Measurements from ENCODE around the gene STS. TPM values are rescaled to one million over a fixed set of nuclear protein-coding genes. Genes with fewer than 3 reads are reported as not detected.

Gene STS
- total and polyA plus RNA-seq, 2 of the 8 experiments (the other 6 are each of a cell fraction or from before 2014, with no cell fraction given): 0.67 to 1.5 TPM

DNA sequence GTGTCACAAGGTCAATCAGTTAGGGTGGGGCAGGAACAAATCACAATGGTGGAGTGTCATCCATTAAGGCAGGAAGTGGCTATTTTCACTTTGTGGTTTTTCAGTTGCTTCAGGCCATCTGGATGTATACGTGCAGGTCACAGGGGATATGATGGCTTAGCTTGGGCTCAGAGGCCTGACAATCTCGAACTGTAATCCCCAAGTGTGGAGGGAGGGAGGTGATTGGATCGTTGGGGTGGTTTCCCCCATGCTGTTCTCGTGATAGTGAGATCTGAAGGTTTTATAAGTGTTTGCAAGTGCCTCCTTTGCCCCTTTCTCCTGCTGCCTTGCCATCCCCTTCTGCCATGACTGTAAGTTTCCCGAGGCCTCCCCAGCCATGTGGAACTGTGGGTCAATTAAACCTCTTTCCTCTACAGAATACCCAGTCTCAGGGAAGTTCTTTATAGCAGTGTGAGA lies 36.7 kb upstream of the STS start:
- H4K20me1 ChIP-seq (replicated peaks in 1 of 2; ENCODE audit: control insufficient read depth in 1 of 2, insufficient read depth in 2 of 2, low read length in 2 of 2): no peaks in the 10 kb centered on the region
- H2BK15ac ChIP-seq (ENCODE audit: low read length): no peak overlapping the region
- ChIA-PET POLR2A (ENCODE audit: partially characterized antibody) (no interaction called here), CTCF (ENCODE audit: partially characterized antibody) (no interaction called here)
- H2BK120ac ChIP-seq (replicated peaks; ENCODE audit: low read depth, low read length): no peak overlapping the region
- no peak overlapping the region for H3K27ac ChIP-seq (ENCODE audit: low read depth, low read length)
- H2BK5ac ChIP-seq (ENCODE audit: low read depth, low read length): no peak overlapping the region
- H4K5ac ChIP-seq (ENCODE audit: insufficient read length, low read depth, low read length): no peak overlapping the region
- H3K4ac ChIP-seq (replicated peaks; ENCODE audit: insufficient read length, low read depth, low read length): no peak overlapping the region
- H3K27me3 ChIP-seq (replicated peaks in 1 of 4; ENCODE audit: control insufficient read depth in 3 of 4, extremely low read depth in 1 of 4, insufficient read depth in 3 of 4, low read length in 3 of 4): no peaks in the 10 kb centered on the region
- no peak overlapping the region for H3K18ac ChIP-seq (ENCODE audit: extremely low read depth, low read length)
- WGBS, 2 experiments (ENCODE audit: extremely low coverage in 1 of 2, insufficient coverage in 1 of 2, insufficient read length in 1 of 2, insufficient replicate concordance in 2 of 2, low coverage in 1 of 2, low lambda C conversion rate in 2 of 2, missing lambda C conversion rate in 1 of 2): 85% methylated on average over 3 of the region's 5 CpGs; no CpG with 5 or more reads in 1 of the 2 experiments
- no peak overlapping the region for H4K91ac ChIP-seq (replicated peaks; ENCODE audit: insufficient read length, low read length)
- H4K8ac ChIP-seq (ENCODE audit: extremely low read depth, insufficient read depth, low read length): no peak overlapping the region
- no peaks in the 10 kb centered on the region for H3K79me1 ChIP-seq (ENCODE audit: low read depth, low read length)
- H3K4me1 ChIP-seq (replicated peaks in 1 of 4; ENCODE audit: control insufficient read depth in 3 of 4, insufficient read depth in 4 of 4, low read length in 3 of 4): peaks cover 0 to 3% (median 0%) of the 10 kb centered on the region in 4 experiments; a peak in 1 of 7 replicates
- H3K23me2 ChIP-seq (ENCODE audit: low read depth, low read length): no peaks in the 10 kb centered on the region
- no peaks in the 10 kb centered on the region for H3K36me3 ChIP-seq (ENCODE audit: control insufficient read depth in 2 of 4, insufficient read depth in 4 of 4, low read length in 3 of 4)
- no peak overlapping the region for H3K4me3 ChIP-seq (ENCODE audit: extremely low read depth in 1 of 4, insufficient read depth in 2 of 4, low read depth in 3 of 4, low read length in 4 of 4)
- H3K14ac ChIP-seq (ENCODE audit: insufficient read length): no peak overlapping the region
- no peaks in the 10 kb centered on the region for H3K79me2 ChIP-seq (ENCODE audit: control insufficient read depth in 1 of 2, insufficient read depth in 2 of 2, low read length in 2 of 2)
- no peak overlapping the region for H3K4me2 ChIP-seq (ENCODE audit: insufficient read depth in 1 of 2, low read depth in 2 of 2, low read length in 2 of 2)
- H3K56ac ChIP-seq (replicated peaks; ENCODE audit: insufficient read length, low read depth, low read length): no peak overlapping the region
- H2BK20ac ChIP-seq (ENCODE audit: low read length): no peak overlapping the region
- H3K23ac ChIP-seq (ENCODE audit: insufficient read length): no peak overlapping the region
- H2AK5ac ChIP-seq (ENCODE audit: low read depth, low read length): no peak overlapping the region
- no peak overlapping the region for H2AFZ ChIP-seq (ENCODE audit: low read length)
- no peak overlapping the region for H3K9ac ChIP-seq (replicated peaks in 1 of 4; ENCODE audit: extremely low read depth in 1 of 4, low read depth in 3 of 4, low read length in 3 of 4)
- no peak overlapping the region for H2BK12ac ChIP-seq (ENCODE audit: low read depth, low read length)
- DNase-seq (ENCODE audit: low read depth in 1 of 2, low spot score in 2 of 2): no peak
- H3K9me3 ChIP-seq (ENCODE audit: insufficient read depth in 2 of 2, low read depth in 1 of 2, low read length in 1 of 2): no peaks in the 10 kb centered on the region
- FAIRE-seq: peak; percentile 48
- no peak for TF ChIP-seq CTBP2 (IDR thresholded peaks at IDR 0.05; ENCODE audit: borderline replicate concordance, insufficient read depth, insufficient read length, low read length)
- no peak for TF ChIP-seq JUND (IDR thresholded peaks at IDR 0.05; ENCODE audit: low read length)
- TF ChIP-seq HDAC2 (IDR thresholded peaks at IDR 0.05; ENCODE audit: borderline replicate concordance in 1 of 2, low read depth in 2 of 2, low read length in 2 of 2): no peak
- TF ChIP-seq TCF12 (IDR thresholded peaks at IDR 0.05; ENCODE audit: low read depth, low read length): no peak
- no peak for TF ChIP-seq YY1 (IDR thresholded peaks at IDR 0.05; ENCODE audit: low read depth, low read length)
- no peak for TF ChIP-seq GTF2F1 (IDR thresholded peaks at IDR 0.05; ENCODE audit: borderline replicate concordance, low read depth, low read length)
- no peak for TF ChIP-seq TAF1 (IDR thresholded peaks at IDR 0.05; ENCODE audit: low read depth, low read length)
- TF ChIP-seq SUZ12 (IDR thresholded peaks at IDR 0.05; ENCODE audit: low read length): no peak
- TF ChIP-seq POU5F1 (IDR thresholded peaks at IDR 0.05; ENCODE audit: low read depth, low read length): no peak
- no peak for TF ChIP-seq BRCA1 (IDR thresholded peaks at IDR 0.05; ENCODE audit: low read depth, low read length)
- no peak for TF ChIP-seq FOSL1 (IDR thresholded peaks at IDR 0.05; ENCODE audit: insufficient read depth, low read depth, low read length)
- TF ChIP-seq, protein P1, sequence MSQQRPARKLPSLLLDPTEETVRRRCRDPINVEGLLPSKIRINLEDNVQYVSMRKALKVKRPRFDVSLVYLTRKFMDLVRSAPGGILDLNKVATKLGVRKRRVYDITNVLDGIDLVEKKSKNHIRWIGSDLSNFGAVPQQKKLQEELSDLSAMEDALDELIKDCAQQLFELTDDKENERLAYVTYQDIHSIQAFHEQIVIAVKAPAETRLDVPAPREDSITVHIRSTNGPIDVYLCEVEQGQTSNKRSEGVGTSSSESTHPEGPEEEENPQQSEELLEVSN (IDR thresholded peaks at IDR 0.05): no peak
- no peak for TF ChIP-seq NANOG (IDR thresholded peaks at IDR 0.05; ENCODE audit: insufficient read depth, low read depth, low read length, poor library complexity, severe bottlenecking)
- TF ChIP-seq ZNF274 (IDR thresholded peaks at IDR 0.05; ENCODE audit: borderline replicate concordance, extremely low read depth, low read length): no peak
